ENCODE results near the gene SLC2A9.

DNA sequence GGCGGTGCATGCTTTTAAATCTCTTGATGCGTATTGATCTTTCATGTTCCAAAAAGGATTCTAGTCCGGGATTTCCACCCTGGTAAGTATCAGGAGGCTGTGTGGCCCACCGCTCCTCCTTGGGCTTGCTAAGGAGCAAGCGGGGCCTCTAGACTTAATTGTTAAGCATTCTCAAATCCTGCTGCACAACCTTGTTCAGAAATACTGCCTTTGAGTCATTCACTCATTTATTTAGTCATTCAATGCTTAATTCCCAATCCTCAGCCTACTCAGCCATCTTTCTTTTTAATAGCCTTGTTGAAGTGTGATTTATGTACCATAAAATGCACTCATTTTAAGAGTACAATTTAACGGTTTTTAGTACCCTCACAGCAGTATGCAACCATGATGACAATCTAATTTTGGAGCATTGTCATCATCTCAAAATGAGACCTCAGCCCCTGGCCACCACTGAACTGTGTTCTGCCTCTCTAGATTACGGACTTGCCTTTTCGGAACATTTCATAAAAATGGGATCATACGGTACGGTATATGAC lies 15.6 kb upstream of the SLC2A9 start:
- TF ChIP-seq GATA2 (IDR thresholded peaks at IDR 0.05; ENCODE audit: low read depth, low read length) (no peak), GATA3 (IDR thresholded peaks at IDR 0.05; ENCODE audit: low read depth, low read length) (no peak)

Measured in SH-SY5Y (cell line).